Measurements from ENCODE around the gene KLHL10. TPM values are rescaled to one million over a fixed set of nuclear protein-coding genes. Genes with fewer than 3 reads are reported as not detected.
A peak's percentile ranks its signal among the peaks of the same experiment; 100 is the strongest.

KLHL10 gene
- total and polyA plus RNA-seq, 2 of the 13 experiments (the other 11 are each of a cell fraction or from before 2014, with no cell fraction given), result 0.04 to 0.08 TPM

DNA sequence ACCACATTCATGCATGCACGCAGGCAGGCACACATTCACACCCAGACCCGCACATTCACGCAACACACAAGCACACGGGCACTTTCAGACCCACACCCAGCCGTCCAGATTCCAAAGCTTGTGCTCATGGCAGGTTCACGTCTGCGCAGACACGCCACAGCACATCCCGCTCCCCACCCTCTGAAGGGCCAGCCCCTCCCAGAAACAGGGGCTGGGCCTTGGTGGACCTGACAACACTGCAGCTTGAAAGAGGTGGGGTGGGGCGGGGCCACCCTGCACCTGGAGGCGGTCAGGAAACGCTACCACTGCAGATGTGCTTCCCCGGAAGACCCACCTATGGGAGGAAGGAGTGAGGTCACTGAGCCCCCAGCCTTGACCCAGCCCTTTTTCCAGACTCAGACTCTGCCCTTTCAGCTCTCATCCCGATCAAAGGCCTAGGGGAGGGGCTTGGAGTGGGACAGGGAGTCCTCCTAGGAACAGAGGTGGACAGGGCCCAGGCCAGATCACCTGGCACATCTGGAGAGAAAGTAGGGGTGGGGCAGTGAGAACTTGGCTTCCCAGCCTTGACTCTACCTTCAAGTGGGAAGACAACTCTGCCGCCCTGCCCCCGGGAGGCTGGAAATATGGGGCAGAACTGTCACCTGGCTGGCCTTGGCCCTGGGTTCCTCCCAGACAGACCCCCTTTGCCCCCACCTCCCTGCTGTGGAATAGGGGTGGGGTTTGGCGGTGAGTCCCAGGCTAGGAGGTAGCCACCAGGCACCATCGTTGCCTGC is 36.8 kb upstream of the KLHL10 start (continued):
- TF ChIP-seq ZNF563 (CRISPR knock-in tag; IDR thresholded peaks at IDR 0.05) (peak; percentile 65; the same call in 1 of the 2 replicates), ZSCAN22 (CRISPR knock-in tag; IDR thresholded peaks at IDR 0.05) (no peak), FOXK2 (IDR thresholded peaks at IDR 0.05) (no peak), KDM5A (IDR thresholded peaks at IDR 0.05; ENCODE audit: borderline replicate concordance, low read length) (no peak), NR2C2 (CRISPR knock-in tag; IDR thresholded peaks at IDR 0.05; ENCODE audit: borderline replicate concordance) (peak; percentile 56; the same call in 1 of the 2 replicates), ZNF781 (CRISPR knock-in tag; IDR thresholded peaks at IDR 0.05; ENCODE audit: borderline replicate concordance, not compliant biosample characterization) (no peak), TCF7 (IDR thresholded peaks at IDR 0.05; ENCODE audit: low read depth) (peak; percentile 32; the same call in 1 of the 2 replicates), MLLT10 (CRISPR knock-in tag; IDR thresholded peaks at IDR 0.05) (no peak), KLF6 (CRISPR knock-in tag; IDR thresholded peaks at IDR 0.05) (no peak), ZC3H13 (CRISPR knock-in tag; IDR thresholded peaks at IDR 0.05) (peak; percentile 81; the same call in 1 of the 2 replicates), ZNF749 (CRISPR knock-in tag; IDR thresholded peaks at IDR 0.05; ENCODE audit: borderline replicate concordance) (0 out of 2 replicates have a peak, but pooled peaks have one; percentile 44), STAT5B (CRISPR knock-in tag; IDR thresholded peaks at IDR 0.05) (no peak), YEATS4 (CRISPR knock-in tag; IDR thresholded peaks at IDR 0.05; ENCODE audit: borderline replicate concordance) (no peak), ARHGAP35 (CRISPR knock-in tag; IDR thresholded peaks at IDR 0.05; ENCODE audit: borderline replicate concordance) (no peak)
- TF ChIP-seq, protein P1, sequence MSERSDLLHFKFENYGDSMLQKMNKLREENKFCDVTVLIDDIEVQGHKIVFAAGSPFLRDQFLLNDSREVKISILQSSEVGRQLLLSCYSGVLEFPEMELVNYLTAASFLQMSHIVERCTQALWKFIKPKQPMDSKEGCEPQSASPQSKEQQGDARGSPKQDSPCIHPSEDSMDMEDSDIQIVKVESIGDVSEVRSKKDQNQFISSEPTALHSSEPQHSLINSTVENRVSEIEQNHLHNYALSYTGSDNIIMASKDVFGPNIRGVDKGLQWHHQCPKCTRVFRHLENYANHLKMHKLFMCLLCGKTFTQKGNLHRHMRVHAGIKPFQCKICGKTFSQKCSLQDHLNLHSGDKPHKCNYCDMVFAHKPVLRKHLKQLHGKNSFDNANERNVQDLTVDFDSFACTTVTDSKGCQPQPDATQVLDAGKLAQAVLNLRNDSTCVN (CRISPR knock-in tag; IDR thresholded peaks at IDR 0.05; ENCODE audit: borderline replicate concordance), result peak; percentile 98
- TF ChIP-seq, protein P2, sequence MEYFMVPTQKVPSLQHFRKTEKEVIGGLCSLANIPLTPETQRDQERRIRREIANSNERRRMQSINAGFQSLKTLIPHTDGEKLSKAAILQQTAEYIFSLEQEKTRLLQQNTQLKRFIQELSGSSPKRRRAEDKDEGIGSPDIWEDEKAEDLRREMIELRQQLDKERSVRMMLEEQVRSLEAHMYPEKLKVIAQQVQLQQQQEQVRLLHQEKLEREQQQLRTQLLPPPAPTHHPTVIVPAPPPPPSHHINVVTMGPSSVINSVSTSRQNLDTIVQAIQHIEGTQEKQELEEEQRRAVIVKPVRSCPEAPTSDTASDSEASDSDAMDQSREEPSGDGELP (IDR thresholded peaks at IDR 0.05; ENCODE audit: borderline replicate concordance, low read depth), result peak; percentile 48; the same call in 1 of the 2 replicates
- TF ChIP-seq, protein P3, sequence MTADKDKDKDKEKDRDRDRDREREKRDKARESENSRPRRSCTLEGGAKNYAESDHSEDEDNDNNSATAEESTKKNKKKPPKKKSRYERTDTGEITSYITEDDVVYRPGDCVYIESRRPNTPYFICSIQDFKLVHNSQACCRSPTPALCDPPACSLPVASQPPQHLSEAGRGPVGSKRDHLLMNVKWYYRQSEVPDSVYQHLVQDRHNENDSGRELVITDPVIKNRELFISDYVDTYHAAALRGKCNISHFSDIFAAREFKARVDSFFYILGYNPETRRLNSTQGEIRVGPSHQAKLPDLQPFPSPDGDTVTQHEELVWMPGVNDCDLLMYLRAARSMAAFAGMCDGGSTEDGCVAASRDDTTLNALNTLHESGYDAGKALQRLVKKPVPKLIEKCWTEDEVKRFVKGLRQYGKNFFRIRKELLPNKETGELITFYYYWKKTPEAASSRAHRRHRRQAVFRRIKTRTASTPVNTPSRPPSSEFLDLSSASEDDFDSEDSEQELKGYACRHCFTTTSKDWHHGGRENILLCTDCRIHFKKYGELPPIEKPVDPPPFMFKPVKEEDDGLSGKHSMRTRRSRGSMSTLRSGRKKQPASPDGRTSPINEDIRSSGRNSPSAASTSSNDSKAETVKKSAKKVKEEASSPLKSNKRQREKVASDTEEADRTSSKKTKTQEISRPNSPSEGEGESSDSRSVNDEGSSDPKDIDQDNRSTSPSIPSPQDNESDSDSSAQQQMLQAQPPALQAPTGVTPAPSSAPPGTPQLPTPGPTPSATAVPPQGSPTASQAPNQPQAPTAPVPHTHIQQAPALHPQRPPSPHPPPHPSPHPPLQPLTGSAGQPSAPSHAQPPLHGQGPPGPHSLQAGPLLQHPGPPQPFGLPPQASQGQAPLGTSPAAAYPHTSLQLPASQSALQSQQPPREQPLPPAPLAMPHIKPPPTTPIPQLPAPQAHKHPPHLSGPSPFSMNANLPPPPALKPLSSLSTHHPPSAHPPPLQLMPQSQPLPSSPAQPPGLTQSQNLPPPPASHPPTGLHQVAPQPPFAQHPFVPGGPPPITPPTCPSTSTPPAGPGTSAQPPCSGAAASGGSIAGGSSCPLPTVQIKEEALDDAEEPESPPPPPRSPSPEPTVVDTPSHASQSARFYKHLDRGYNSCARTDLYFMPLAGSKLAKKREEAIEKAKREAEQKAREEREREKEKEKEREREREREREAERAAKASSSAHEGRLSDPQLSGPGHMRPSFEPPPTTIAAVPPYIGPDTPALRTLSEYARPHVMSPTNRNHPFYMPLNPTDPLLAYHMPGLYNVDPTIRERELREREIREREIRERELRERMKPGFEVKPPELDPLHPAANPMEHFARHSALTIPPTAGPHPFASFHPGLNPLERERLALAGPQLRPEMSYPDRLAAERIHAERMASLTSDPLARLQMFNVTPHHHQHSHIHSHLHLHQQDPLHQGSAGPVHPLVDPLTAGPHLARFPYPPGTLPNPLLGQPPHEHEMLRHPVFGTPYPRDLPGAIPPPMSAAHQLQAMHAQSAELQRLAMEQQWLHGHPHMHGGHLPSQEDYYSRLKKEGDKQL (CRISPR knock-in tag; IDR thresholded peaks at IDR 0.05; ENCODE audit: low read depth), result no peak
- TF ChIP-seq, protein P4, sequence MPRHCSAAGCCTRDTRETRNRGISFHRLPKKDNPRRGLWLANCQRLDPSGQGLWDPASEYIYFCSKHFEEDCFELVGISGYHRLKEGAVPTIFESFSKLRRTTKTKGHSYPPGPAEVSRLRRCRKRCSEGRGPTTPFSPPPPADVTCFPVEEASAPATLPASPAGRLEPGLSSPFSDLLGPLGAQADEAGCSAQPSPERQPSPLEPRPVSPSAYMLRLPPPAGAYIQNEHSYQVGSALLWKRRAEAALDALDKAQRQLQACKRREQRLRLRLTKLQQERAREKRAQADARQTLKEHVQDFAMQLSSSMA (CRISPR knock-in tag; IDR thresholded peaks at IDR 0.05), result 0 out of 2 replicates have a peak, but pooled peaks have one; percentile 10
- TF ChIP-seq, protein P5, sequence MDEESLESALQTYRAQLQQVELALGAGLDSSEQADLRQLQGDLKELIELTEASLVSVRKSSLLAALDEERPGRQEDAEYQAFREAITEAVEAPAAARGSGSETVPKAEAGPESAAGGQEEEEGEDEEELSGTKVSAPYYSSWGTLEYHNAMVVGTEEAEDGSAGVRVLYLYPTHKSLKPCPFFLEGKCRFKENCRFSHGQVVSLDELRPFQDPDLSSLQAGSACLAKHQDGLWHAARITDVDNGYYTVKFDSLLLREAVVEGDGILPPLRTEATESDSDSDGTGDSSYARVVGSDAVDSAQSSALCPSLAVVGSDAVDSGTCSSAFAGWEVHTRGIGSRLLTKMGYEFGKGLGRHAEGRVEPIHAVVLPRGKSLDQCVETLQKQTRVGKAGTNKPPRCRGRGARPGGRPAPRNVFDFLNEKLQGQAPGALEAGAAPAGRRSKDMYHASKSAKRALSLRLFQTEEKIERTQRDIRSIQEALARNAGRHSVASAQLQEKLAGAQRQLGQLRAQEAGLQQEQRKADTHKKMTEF (CRISPR knock-in tag; IDR thresholded peaks at IDR 0.05), result peak; percentile 11; the same call in 1 of the 2 replicates
